H9 (cell line): ENCODE data around the gene LDB2. TPM values are rescaled to one million over a fixed set of nuclear protein-coding genes. Genes with fewer than 3 reads are reported as not detected.

Source experiments
- DNase-seq: peaks from one replicate; pipeline ENCODE4 v3.0.0-alpha.2; 2017
- H2AFZ ChIP-seq: one replicate; pipeline ENCODE4 v1.6.1; 2013; ENCODE audit warnings: mild to moderate bottlenecking, low read length, control low read depth, moderate library complexity
- H2AK5ac ChIP-seq: 2 replicates; pipeline ENCODE4 v1.6.1; 2013; ENCODE audit warnings: low read length, control low read depth, mixed read lengths; ENCODE audit not compliant: insufficient read length
- H2BK120ac ChIP-seq: one replicate; pipeline ENCODE4 v1.6.1; 2013; ENCODE audit warnings: low read depth, mild to moderate bottlenecking, low read length, control low read depth, inconsistent platforms; ENCODE audit not compliant: poor library complexity, severe bottlenecking
- H2BK12ac ChIP-seq: 2 replicates; pipeline ENCODE4 v1.6.1; 2013; ENCODE audit warnings: low read length, control low read depth, mixed read lengths, low read depth; ENCODE audit not compliant: insufficient read length
- H2BK15ac ChIP-seq: 2 replicates; pipeline ENCODE4 v1.6.1; 2013; ENCODE audit warnings: low read depth, low read length, control low read depth
- H2BK20ac ChIP-seq: one replicate; pipeline ENCODE4 v1.6.1; 2013; ENCODE audit warnings: low read depth, mild to moderate bottlenecking, low read length, control low read depth, inconsistent platforms; ENCODE audit not compliant: poor library complexity, severe bottlenecking
- H2BK5ac ChIP-seq: 2 replicates; pipeline ENCODE4 v1.6.1; 2013; ENCODE audit warnings: low read length, control low read depth, mixed read lengths; ENCODE audit not compliant: insufficient read length
- H3K14ac ChIP-seq: 2 replicates; pipeline ENCODE4 v1.6.1; 2013; ENCODE audit warnings: low read length, control low read depth; ENCODE audit not compliant: insufficient read depth
- H3K18ac ChIP-seq: 2 replicates; pipeline ENCODE4 v1.6.1; 2013; ENCODE audit warnings: low read depth, mild to moderate bottlenecking, mixed read lengths, low read length, control low read depth; ENCODE audit not compliant: insufficient read length
- H3K23ac ChIP-seq: 2 replicates; pipeline ENCODE4 v1.6.1; 2013; ENCODE audit warnings: low read length, control low read depth, mixed read lengths, low read depth; ENCODE audit not compliant: insufficient read length
- H3K23me2 ChIP-seq: 2 replicates; pipeline ENCODE4 v1.6.1; 2013; ENCODE audit warnings: low read depth, mild to moderate bottlenecking, mixed read lengths, low read length, control low read depth; ENCODE audit not compliant: insufficient read length, poor library complexity, severe bottlenecking
- H3K27ac ChIP-seq: 2 replicates; pipeline ENCODE4 v1.5.1; 2013; ENCODE audit warnings: low read length, control low read depth, mixed read lengths, low read depth; ENCODE audit not compliant: insufficient read length
- H3K27me3 ChIP-seq: 2 replicates; pipeline ENCODE4 v1.6.1; 2013; ENCODE audit warnings: low read length, control low read depth, inconsistent platforms; ENCODE audit not compliant: insufficient read depth
- H3K4ac ChIP-seq: 2 replicates; pipeline ENCODE4 v1.6.1; 2013; ENCODE audit warnings: low read depth, mild to moderate bottlenecking, control low read depth, inconsistent platforms, low read length, moderate library complexity
- H3K4me1 ChIP-seq: 2 replicates; pipeline ENCODE4 v1.6.1; 2013; ENCODE audit warnings: low read length, control low read depth, inconsistent platforms; ENCODE audit not compliant: insufficient read depth
- H3K4me2 ChIP-seq: 2 replicates; pipeline ENCODE4 v1.6.1; 2013; ENCODE audit warnings: low read length, control low read depth, mixed read lengths; ENCODE audit not compliant: insufficient read length, insufficient read depth
- H3K56ac ChIP-seq: 2 replicates; pipeline ENCODE4 v1.6.1; 2013; ENCODE audit warnings: low read depth, mild to moderate bottlenecking, mixed read lengths, low read length, control low read depth; ENCODE audit not compliant: insufficient read length
- H3K79me1 ChIP-seq: 2 replicates; pipeline ENCODE4 v1.6.1; 2013; ENCODE audit warnings: low read depth, mild to moderate bottlenecking, moderate library complexity, low read length, control low read depth, inconsistent platforms; ENCODE audit not compliant: insufficient read depth, poor library complexity, severe bottlenecking
- H3K79me2 ChIP-seq: 2 replicates; pipeline ENCODE4 v1.6.1; 2013; ENCODE audit warnings: low read length, control low read depth, inconsistent platforms; ENCODE audit not compliant: insufficient read depth
- H3K9ac ChIP-seq: 2 replicates; pipeline ENCODE4 v1.6.1; 2013; ENCODE audit warnings: low read length, control low read depth, mixed read lengths; ENCODE audit not compliant: insufficient read length; ENCODE audit errors: extremely low read depth
- H3K9me3 ChIP-seq: one replicate; pipeline ENCODE4 v1.6.1; 2013; ENCODE audit warnings: low read depth, low read length, inconsistent platforms; ENCODE audit not compliant: control insufficient read depth
- H3T11ph ChIP-seq: one replicate; pipeline ENCODE4 v1.6.1; 2013; ENCODE audit warnings: mild to moderate bottlenecking, low read length, control low read depth, inconsistent platforms
- H4K20me1 ChIP-seq: one replicate; pipeline ENCODE4 v1.6.1; 2013; ENCODE audit not compliant: control insufficient read depth, insufficient read length, insufficient read depth
- H4K5ac ChIP-seq: 2 replicates; pipeline ENCODE4 v1.6.1; 2013; ENCODE audit warnings: low read depth, mild to moderate bottlenecking, mixed read lengths, low read length, control low read depth; ENCODE audit not compliant: insufficient read length
- H4K8ac ChIP-seq: replicated peaks from 2 replicates; pipeline ENCODE4 v1.6.1; 2013; ENCODE audit warnings: low read length, control low read depth, mixed read lengths, low read depth; ENCODE audit not compliant: insufficient read length
- H4K91ac ChIP-seq: 2 replicates; pipeline ENCODE4 v1.6.1; 2013; ENCODE audit warnings: low read depth, mild to moderate bottlenecking, moderate library complexity, mixed read lengths, low read length, control low read depth; ENCODE audit not compliant: insufficient read length
- H3K27ac Mint-ChIP-seq, 3 experiments: 2 replicates in 2 of 3; 3 replicates in 1 of 3; pipeline ENCODE4 v1.8.0; 2020 to 2021; ENCODE audit warnings: mixed read lengths in 3 of 3, mild to moderate bottlenecking in 1 of 3, moderate library complexity in 1 of 3
- H3K27me3 Mint-ChIP-seq: 2 replicates; pipeline ENCODE4 v1.8.0; 2021; ENCODE audit warnings: low read depth, mild to moderate bottlenecking, moderate library complexity, mixed read lengths
- H3K36me3 Mint-ChIP-seq, 3 experiments: 2 replicates in 2 of 3; 3 replicates in 1 of 3; pipeline ENCODE4 v1.8.0; 2020 to 2021; ENCODE audit warnings: low read depth in 3 of 3, mixed read lengths in 3 of 3; ENCODE audit not compliant: insufficient read depth in 1 of 3
- H3K4me1 Mint-ChIP-seq, 2 experiments: 2 replicates each; pipeline ENCODE4 v1.8.0; 2020; ENCODE audit warnings: mixed read lengths in 2 of 2
- H3K4me3 Mint-ChIP-seq, 2 experiments: 2 replicates in 1 of 2; 3 replicates in 1 of 2; pipeline ENCODE4 v1.8.0; 2020 to 2021; ENCODE audit warnings: mild to moderate bottlenecking in 2 of 2, mixed read lengths in 2 of 2, moderate library complexity in 1 of 2
- H3K9me3 Mint-ChIP-seq, 2 experiments: 2 replicates in 1 of 2; 3 replicates in 1 of 2; pipeline ENCODE4 v1.8.0; 2020; ENCODE audit warnings: mild to moderate bottlenecking in 2 of 2, mixed read lengths in 2 of 2, moderate library complexity in 1 of 2
- WGBS: extraction: QIAGEN DNeasy Blood & Tissue Kit; methylation state at CpG from one replicate; pipeline ENCODE4 v1.1.7; 2013; ENCODE audit warnings: missing lambda C conversion rate, low lambda C conversion rate, mixed read lengths; ENCODE audit not compliant: insufficient read length; ENCODE audit errors: extremely low coverage; 5-methylcytosine and 5-hydroxymethylcytosine counted together
- total RNA-seq: library from RNA; stranded (reverse); gene quantifications from 2 replicates; pipeline ENCODE4 v1.2.1, GENCODE V29; 2021
- TF ChIP-seq, protein P1 (sequence below): fragments of 200-600 bp; sonication (generic); conservative IDR thresholded peaks from 3 replicates; pipeline ENCODE4 v1.8.0; 2021; ENCODE audit warnings: antibody characterized with exemption, mild to moderate bottlenecking

The LDB2 gene
- total RNA-seq, 1 experiment from 2014 or later = 22.5 TPM

DNA sequence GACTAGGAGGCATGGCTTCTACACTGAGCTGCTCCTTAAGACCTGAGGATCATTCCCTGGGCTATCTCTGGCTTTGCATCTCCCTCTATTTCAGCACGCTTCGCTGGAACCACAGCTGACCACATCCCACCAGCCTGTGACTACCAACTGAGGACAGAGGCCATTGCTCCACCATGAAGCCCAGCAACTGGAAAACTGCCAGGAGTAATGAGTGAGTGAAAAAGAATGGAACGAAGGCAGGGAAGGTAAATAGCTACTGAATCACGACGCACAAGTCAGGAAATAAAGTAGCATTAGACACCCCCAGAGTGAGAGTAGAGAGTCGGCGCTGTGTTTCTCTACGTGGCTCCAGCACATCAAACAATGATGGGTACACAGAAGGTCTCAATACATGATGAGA lies 314.7 kb downstream of the LDB2 start:
- no peak overlapping the region for H3K4me2 ChIP-seq

More for the DNA sequence above, 314.7 kb downstream of the LDB2 start:
- Histone ChIP-seq H2BK15ac (no peak overlapping the region), H2AFZ (no peak overlapping the region), H2AK5ac (no peak overlapping the region), H2BK20ac (no peak overlapping the region), H3K14ac (no peak overlapping the region), H4K20me1 (no peaks in the 10 kb centered on the region), H3K23me2 (no peaks in the 10 kb centered on the region), H4K8ac (no peak overlapping the region), H3K56ac (no peak overlapping the region), H3T11ph (no peak overlapping the region), H2BK12ac (no peak overlapping the region), H3K9me3 (no peaks in the 10 kb centered on the region), H4K5ac (no peak overlapping the region), H3K4me1 (no peaks in the 10 kb centered on the region), H3K23ac (no peak overlapping the region), H3K79me1 (no peaks in the 10 kb centered on the region), H3K79me2 (no peaks in the 10 kb centered on the region), H2BK5ac (no peak overlapping the region), H3K9ac (no peak overlapping the region), H3K27ac (no peak overlapping the region), H3K18ac (no peak overlapping the region), H3K27me3 (no peaks in the 10 kb centered on the region), H2BK120ac (no peak overlapping the region), H3K4ac (no peak overlapping the region), H4K91ac (no peak overlapping the region)
- Mint-ChIP-seq H3K27ac (no peak overlapping the region; a peak in 1 of 7 replicates), H3K4me1 (0 out of 4 replicates have a peak, but pooled peaks cover 0 to 5% of the 10 kb centered on the region in 2 experiments), H3K9me3 (no peaks in the 10 kb centered on the region), H3K36me3 (peaks cover 1 to 19% (median 10%) of the 10 kb centered on the region in 3 experiments; a peak in 4 of 7 replicates), H3K27me3 (no peaks in the 10 kb centered on the region), H3K4me3 (no peak overlapping the region)
- DNase-seq = no peak
- WGBS = no CpG with 5 or more reads among the region's 8 CpGs
- TF ChIP-seq, protein P1, sequence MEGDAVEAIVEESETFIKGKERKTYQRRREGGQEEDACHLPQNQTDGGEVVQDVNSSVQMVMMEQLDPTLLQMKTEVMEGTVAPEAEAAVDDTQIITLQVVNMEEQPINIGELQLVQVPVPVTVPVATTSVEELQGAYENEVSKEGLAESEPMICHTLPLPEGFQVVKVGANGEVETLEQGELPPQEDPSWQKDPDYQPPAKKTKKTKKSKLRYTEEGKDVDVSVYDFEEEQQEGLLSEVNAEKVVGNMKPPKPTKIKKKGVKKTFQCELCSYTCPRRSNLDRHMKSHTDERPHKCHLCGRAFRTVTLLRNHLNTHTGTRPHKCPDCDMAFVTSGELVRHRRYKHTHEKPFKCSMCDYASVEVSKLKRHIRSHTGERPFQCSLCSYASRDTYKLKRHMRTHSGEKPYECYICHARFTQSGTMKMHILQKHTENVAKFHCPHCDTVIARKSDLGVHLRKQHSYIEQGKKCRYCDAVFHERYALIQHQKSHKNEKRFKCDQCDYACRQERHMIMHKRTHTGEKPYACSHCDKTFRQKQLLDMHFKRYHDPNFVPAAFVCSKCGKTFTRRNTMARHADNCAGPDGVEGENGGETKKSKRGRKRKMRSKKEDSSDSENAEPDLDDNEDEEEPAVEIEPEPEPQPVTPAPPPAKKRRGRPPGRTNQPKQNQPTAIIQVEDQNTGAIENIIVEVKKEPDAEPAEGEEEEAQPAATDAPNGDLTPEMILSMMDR = no peak
